Breast epithelium (tissue), 3 donors: Measurements from ENCODE around the gene UCP2.

Experiments used
- CTCF ChIP-seq, 3 donors: fragments of 450-650 bp; IDR thresholded peaks; one replicate each; pipeline ENCODE4 v1.5.1; 2016 to 2017; ENCODE audit warnings: antibody characterized with exemption in 3 of 3, mild to moderate bottlenecking in 3 of 3, moderate library complexity in 3 of 3
- POLR2A ChIP-seq: fragments of 450-650 bp; IDR thresholded peaks from one replicate; pipeline ENCODE4 v1.6.1; 2016; ENCODE audit warnings: antibody characterized with exemption, mild to moderate bottlenecking, moderate library complexity

GRCh38 chr11:73962101-73962705 is 20.4 kb downstream of the UCP2 start:
- TF ChIP-seq CTCF (IDR thresholded peaks at IDR 0.05) (no peak), POLR2A (no peak)
